ENCODE results near the gene DNAJB6.

DNA sequence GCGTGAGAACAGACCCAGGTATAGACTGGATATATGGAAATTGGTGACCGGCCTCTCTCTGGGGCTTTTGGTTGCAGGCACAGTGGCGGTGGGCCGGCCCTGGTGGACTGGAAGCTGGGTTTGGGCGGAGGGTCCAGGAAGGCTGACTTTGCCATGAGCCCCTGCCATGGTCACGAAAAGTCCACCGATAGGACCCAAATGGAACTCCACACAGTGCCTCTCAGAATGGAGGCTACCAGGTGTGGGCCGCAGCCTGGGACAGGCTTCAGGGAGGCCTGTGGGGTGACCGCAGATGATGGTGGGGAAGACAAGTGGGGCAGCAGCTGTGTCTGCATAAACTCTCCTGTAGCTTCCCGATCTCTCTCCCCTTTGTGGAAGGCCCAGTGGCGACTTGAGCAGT lies 123.2 kb downstream of the DNAJB6 start:
- TF ChIP-seq, protein P1, sequence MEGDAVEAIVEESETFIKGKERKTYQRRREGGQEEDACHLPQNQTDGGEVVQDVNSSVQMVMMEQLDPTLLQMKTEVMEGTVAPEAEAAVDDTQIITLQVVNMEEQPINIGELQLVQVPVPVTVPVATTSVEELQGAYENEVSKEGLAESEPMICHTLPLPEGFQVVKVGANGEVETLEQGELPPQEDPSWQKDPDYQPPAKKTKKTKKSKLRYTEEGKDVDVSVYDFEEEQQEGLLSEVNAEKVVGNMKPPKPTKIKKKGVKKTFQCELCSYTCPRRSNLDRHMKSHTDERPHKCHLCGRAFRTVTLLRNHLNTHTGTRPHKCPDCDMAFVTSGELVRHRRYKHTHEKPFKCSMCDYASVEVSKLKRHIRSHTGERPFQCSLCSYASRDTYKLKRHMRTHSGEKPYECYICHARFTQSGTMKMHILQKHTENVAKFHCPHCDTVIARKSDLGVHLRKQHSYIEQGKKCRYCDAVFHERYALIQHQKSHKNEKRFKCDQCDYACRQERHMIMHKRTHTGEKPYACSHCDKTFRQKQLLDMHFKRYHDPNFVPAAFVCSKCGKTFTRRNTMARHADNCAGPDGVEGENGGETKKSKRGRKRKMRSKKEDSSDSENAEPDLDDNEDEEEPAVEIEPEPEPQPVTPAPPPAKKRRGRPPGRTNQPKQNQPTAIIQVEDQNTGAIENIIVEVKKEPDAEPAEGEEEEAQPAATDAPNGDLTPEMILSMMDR (conservative IDR thresholded peaks at IDR 0.05) = no peak
- no peak for TF ChIP-seq ZFX (IDR thresholded peaks at IDR 0.05)

Measured in C4-2B (cell line).